Renal cortex interstitium (tissue), 11 donors: ENCODE measurements around the gene TFF1. TPM values are rescaled to one million over a fixed set of nuclear protein-coding genes. Genes with fewer than 3 reads are reported as not detected.

Source experiments
- DNase-seq, 11 donors: peaks; one replicate each; pipeline ENCODE4 v3.0.0-alpha.2; 2013; ENCODE audit warnings: low read depth in 9 of 11, low spot score in 4 of 11; ENCODE audit errors: extremely low read depth in 1 of 11
- polyA plus RNA-seq, 3 donors: library from polyadenylated mRNA; unstranded; fragments of 120-200 nt; gene quantifications; one replicate each; pipeline ENCODE4 v1.2.1, GENCODE V29; 2013; ENCODE audit not compliant: insufficient read length in 3 of 3

TFF1 gene
- polyA plus RNA-seq, 3 donors = 0.94 TPM; not detected in 2

DNA sequence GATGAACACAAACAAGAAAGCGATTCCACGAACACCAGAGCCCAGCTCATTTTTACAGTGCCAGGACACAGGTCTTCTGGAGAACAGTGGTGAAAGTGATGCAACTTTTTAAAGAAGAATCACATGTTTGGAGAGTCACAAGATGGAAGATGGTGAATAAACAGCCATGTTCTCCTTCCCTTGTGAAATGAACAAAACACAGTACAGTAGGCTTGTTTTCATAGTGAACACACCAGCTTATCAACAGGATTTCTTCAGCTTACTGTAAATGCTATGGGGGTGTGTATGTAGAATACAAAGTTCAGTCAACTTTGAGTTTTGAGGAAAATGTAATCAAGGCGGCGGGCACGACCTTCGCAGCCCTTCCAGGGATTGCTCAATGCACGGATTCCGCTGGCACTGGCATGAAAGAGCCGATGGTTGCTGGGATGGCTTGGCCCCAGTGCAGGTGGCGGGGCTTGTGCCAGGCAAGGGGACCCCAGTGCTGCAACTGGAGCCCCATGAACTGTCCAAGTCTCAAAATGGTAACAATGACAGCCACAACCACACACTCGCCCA lies 19.8 kb upstream of the TFF1 start:
- DNase-seq = no peak

DNA sequence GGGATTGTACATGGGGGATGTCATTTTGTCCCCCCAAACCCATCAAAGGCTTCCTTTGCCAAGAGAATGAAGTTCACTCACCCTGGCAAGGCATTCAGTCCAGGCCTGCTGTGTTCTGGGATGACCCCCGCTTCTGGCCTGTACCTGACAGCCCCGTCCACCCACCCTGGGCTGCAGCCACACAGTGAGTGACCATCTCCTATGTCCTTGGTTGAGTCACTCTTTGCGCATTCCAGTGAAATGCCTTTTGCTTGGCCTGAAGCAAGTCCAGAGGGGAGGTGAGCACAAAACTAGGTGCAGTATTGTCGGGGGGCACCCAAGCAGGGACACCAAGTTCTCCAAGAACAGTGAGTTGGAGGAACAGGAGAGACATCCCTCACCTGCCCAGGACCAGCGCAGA lies 19.3 kb upstream of the TFF1 start:
- DNase-seq = no peak

DNA sequence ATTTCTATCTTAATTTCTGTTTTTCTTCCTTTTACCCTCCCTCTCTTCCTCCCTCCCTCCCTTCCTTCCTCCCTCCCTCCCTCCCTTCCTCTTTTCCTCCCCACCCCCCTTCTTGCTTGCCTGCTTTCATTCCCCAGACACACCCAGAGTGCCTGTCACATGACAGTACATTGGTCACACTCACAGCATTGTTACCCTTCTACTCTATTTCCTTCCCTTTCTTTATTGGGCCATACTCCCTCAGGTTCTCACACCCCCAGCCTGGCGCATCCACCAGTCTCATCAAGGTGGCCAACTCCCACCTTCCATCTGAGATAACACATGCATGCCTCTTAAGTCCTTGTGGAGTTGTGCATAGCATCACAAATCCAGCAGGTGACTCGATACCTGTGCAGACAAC lies 18.7 kb upstream of the TFF1 start:
- no peak for DNase-seq

DNA sequence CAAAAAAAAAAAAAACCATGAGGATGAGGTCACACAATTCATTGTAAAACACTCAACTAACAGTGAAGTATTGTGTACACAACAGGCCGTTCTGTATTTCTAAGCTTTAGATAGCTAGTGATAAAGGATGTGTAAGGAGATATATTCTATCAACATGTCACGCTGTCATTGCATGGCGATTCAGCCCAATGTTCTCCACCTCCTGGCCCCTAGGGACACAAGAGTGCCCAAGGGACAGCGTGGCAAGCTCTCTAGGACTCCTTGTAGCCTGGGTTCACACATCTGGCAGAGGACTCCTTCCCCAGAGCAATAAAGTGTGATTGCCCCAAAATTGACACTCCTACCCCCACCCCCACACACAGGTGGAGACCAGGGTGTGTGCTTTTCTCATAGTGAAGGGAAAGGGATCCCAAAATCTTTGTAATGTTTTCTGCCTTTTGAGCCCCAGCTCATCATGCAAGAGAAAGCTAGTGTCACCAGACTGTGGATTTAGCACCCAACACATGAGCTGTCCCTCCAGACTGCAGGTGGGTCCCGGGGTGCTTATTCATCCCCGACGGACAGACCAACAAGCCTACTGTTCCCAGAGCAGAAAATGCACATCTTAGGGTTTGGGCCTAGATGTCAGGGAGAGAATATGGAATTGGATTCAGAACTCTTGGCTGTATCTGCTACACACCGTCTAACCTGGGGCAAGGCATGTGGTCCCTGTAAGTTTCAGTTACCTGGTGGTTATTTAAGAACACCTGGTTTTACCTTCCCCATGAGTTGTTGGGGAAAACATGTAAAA lies 18.0 kb upstream of the TFF1 start:
- DNase-seq = no peak

DNA sequence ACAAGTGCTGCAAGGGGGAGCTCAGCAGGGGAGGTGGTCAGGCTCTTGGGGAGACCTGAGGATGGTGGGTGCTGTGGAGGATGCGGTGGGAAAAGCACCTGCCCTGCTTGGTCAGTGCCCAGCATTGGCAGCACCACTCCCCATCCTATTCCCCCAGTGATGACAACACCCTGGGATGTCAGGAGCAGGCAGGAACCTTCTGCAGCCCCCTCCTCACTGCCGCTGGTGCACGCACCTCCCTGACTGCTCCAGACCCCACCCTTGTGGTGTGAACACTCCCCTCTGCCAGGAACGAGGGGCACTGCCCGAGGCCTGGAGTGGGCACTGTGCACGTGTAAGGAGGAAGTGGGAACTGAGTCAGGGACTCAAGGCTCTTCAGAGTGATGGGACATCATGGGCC lies 17.0 kb upstream of the TFF1 start:
- DNase-seq = no peak

DNA sequence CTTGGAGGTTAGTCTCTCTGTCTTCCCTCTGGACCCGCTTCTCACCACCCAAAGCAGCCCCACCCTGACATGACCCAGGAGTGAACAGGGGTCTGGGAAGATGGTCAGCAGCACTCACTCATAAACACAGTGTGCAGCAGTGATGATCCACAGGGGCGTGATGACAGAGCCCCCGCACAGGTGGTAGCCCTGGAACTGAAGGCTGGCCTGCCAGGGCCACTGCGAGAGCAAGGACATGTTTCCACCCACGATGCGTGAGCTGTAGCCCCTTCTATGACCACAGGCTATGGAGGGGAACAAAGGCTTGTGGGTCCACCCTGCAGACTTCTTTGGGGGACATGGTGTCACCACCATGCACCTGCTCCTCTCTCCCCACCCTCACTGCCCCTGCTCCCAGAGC lies 16.6 kb upstream of the TFF1 start:
- DNase-seq = no peak

DNA sequence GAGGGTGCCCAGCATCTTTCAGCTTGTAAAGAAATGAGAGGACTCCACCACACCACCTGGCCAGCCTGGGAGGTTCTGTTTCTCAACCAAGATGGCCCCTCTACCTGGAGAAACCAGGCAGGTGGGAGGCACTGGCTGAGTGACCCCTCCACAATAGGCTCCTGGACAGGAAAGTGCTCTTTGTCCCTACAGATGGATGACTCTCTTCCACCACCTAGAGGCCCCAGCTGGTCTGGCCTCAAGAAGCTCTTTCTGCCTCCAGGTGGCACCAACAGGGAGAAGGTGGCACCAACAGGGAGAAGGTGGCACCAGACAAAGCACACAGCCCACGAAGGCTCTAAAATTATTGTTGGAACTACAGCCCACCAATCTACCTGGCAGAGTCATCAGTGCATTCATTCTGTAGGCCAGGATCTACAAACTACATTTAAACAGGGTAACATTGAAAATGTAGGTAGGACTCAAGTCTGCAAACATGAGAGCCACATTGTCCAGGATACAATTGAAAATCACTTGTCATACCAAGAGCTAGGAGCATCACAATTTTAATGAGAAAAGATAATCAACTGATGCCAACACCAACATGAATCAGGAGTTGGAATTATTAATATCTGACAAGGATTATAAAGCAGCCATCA lies 15.1 kb upstream of the TFF1 start:
- no peak for DNase-seq

DNA sequence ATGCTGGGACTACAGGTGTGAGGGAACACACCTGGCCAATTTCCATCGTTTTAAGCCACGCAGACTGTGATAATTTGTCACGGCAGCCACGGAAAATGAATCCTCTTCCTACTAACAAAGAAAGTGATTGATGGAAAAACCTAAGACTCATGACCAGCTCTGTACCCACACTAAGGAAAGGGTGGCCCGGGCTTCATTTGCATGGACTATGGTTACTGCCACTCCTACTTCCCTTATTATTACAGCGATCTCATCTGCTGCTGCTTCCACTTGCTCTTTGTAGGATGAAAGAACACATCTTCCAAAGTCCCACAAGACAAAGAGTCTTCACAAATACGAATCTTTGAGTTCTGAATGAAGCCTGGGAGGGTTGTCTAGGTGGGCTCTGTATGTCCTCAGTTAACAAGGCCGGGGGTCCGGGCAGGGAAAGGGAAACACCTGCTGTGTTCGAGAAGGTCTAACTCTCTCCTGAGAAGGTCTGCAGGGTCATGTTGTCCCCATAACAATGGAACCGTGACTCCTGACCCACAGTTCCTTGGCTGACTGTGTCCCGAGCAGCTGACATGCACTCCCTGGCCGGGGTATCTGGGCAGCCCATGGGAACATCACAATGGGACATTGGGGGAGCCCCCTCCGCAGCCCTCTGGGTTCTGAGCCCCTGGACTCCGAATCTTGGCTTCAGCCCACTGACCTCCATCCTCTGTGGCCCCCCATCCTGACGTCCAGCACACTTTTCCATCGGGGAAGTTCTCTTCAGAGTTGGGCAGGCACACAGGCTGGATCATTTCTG lies 13.3 kb upstream of the TFF1 start:
- no peak for DNase-seq

DNA sequence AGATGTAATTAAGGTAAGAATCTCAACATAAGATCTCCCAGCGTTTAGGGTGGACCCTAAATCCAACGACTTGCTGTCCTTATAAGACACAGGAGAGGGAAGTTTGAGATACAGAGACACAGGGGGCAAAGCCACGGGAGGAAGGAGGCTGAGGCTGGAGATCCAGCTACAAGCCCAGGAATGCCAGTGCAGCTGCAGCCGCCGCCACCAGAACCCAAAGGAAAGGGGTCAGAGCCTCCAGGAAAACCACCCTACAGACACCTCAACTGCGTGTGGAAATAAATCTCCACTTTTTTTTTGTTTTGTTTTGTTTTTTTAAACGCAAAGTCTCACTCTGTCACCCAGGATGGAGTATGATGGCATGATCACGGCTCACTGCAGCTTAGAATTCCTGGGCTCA lies 12.1 kb upstream of the TFF1 start:
- DNase-seq = no peak

DNA sequence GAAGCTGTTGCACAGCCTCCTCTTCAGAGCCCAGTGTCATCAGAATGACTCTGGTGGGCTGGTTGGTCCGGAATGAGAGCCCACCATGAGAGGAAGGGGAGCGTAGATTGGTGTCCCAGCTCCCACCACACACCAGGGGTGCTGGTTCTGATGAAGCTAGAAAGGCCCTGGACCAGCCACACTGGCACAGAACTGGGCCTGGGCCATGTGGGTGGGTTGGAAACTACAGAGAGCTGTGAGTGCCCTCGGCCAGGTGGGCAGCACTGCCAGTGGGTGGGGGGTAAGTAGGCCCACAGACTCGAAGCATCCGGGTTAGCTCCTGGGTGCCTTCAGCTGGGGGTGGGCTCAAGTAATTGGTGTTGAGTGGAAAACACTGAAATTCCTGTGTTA lies 11.6 kb upstream of the TFF1 start:
- DNase-seq = no peak

DNA sequence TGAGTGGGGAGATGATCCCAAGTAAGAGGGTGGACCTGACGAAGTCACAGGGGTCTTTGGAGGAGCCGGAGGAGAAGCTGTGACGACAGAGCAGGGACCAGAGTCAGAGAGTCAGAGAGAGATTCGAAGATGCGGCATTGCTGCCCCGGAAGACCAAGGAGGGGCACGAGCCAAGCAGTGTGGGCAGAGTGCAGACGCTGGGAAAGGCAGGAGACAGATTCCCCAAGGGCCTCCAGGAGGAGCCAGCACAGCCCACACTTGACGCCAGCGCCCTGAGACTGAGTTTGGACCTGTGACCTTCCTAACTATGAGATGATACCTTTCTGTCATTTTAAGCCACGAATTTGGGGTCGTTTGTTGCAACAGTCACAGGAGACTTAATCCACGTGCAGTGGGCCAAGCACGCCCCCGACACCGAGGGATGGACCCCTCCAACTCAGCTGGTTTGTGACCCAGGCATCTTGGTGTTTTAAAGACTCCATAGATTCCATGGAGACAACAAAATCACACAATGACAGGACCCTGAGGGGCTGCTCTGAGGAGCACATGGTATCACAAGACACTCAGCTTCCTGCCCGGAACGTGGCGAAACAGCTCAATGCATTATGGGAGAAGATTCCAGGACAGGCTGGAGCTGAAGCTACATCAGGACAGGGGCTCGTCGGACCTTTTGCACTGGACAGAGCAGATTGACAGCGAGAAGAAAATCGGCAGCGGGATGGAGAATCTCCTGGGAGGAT lies 11.0 kb upstream of the TFF1 start:
- no peak for DNase-seq

DNA sequence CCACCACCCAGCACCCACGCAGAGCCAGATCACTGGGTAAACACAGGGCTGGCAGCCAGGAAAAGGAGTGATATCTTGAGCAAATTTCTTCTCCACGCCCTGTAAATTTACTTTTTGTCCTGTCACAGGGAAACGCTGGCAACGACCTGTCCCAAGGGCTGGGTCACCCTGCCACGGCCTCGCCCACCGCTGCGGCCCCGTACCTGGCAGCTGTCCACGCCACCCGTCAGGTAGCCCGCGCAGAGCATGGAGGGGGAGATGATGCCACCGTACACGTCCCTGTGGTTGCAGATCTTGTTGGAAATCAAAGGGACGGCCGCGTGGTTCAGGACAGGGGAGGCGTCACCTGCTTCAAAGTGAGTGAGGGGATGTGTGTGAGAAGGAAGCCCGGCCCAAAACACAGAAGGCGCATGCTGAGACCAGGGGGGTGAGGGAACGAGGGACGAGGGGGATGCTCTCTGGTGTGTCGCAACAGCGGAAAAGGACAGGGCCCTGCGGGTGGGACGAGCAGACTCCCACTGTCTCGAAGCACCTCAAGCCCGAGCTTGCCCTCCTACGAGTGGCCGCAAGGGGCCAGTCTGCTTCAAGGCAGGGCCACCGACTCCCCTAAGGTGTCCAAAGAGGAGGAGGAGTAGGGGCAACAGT lies 10.1 kb upstream of the TFF1 start:
- DNase-seq = no peak

DNA sequence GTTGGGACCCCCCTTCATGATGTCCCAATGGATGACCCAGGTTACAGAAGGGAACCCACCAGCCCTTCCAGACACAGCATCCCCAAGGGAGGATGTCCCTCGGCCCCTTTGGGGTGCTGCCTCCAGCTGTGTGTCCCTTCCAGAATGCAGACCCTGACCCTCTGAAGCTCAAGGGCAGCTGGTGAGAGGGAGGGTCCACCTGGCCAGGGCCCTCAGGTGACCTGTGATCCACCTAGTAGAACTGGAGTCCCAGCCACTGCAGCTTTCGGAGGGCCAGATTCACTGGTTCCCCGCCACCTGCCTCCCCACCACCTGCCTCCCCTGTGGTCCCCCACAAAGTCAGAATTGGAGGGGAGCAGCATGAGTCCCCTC lies 9.6 kb upstream of the TFF1 start:
- DNase-seq = no peak

DNA sequence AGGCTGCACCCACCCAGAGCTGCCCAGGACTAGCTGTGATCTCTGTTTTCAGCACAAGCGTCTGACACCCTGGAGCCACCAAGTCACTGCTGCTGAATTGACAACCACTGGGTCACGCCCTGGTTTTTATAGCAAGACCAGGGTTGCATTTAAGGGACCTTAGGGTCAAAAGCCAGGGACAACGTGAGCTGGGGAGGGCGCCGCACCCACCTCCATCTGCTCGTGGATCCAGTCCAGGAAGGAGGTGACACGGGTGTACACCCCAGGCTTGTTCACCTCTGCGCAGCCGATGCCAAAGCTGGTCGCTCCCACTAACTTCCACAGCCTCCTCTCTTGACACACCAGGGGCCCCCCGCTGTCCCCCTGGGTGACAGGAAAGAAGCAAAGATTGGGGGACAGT lies 9.2 kb upstream of the TFF1 start:
- no peak for DNase-seq

DNA sequence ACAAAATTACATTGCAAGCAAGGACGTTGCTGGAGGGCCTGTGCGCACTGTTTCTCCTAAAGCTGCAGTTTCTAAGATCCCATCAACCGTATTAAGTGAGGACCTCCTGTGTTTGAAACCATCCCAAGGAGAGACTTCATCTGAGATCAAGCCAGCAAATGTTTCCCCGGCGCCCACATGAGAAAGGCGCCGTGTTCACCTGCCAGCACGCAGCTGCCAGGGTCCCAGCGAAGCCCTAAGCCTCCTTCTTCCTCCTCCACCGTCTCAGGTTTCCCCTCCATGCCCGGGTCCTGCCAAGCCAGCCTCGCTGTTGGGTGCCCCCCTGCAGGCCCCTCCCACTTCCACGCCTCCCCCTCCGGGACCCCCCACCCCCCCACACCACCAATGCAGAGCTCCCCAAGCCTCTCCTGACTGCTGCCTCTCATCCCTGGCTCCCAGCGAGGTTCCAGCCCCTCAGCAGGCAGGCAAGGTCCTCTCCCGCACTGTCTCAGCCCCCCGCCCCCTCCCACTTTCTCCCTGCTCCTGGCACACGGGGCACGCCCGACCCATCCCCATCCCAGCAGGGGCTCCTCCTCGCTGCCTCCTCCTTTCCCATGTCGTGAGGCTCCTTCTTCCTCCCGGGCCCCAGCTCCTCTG lies 8.6 kb upstream of the TFF1 start:
- DNase-seq = no peak

DNA sequence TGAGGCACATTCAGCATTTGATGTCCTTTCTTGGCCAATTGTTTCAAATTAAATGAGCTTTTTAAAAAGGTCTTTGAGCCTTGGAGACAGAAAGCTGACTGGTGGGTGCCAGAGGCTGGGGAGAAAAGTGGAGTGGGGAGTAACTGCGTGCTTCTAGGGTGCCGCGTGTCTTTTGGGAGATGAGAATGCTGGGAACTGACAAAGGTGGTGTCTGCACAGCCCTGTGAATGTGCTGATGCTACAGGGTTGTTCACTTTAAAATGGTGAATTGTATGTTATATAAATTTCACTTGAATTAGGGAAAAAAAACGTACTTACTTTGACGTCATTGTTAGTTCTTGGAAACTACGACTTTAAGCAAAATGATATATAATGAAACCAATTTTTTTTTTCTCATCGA lies 8.1 kb upstream of the TFF1 start:
- DNase-seq = no peak

DNA sequence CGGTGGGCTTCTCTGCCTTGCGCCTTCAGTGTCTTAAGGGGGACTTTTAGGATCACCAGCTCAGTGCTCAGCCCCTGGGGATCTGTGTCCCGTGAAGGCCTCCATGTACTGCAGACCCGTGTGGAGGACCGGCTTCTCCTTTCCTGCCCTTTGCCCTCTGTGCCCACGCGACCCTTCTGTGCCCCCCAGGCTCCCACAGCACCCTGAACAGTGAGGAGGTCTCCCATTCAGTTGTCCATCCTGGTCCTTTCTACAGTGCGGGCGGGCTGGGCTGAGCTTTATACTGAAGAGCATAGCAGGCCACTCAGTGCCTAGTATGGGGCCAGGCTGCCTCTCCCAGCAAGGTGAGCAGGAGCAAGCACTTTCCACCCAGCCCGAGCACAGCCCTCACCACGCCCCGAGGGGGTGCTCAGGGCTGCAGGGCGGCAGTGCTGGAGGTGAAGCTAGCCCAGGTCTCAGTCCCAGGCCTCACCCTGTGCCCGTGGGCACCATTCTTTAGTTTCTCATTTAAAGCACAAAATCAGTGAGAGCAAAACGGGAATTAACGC lies 7.6 kb upstream of the TFF1 start:
- no peak for DNase-seq

DNA sequence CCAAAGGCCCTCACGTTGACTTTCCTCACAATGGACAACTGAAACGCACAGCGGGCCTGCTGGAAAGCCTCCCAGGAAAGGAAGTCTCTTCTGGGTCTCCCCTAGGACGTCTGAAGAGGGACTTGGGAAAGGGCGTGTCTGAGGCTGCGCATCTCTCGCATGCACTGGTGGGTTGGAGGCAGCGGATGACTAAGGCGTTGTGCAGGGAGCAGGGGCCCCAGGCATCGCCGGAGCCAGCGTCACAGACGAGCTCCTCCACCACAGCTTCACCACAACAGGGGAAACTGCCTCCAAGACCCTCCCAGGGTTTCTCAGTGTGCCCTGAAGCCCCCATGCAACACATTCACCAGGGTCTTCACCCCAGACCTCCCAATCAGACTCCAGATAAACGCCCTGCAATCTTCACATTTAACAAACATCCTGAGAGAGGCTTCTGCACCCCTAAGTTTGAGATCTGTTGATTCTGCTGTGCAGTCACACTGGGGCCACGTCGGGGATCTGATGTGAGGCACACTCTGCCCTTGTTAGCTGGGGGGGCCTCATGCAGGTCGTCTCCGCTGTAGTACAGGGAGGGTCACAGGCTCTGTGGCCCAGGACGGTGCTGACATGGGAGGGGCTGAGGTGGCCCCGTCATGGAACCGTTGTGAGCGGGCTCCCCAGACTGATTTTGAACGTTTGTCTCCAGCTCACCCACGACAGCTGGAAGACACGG lies 7.0 kb upstream of the TFF1 start:
- no peak for DNase-seq
